Neural progenitor cell (in vitro differentiated cells): ENCODE measurements around the gene NEDD9. TPM values are rescaled to one million over a fixed set of nuclear protein-coding genes. Genes with fewer than 3 reads are reported as not detected.

Experiments
- DNase-seq: peaks from one replicate; pipeline ENCODE4 v3.0.0-alpha.2; 2016; ENCODE audit warnings: low spot score
- H2AFZ ChIP-seq: fragments of 200-600 bp; sonication (generic); replicated peaks from 2 replicates; pipeline ENCODE4 v1.6.1; 2016; ENCODE audit warnings: antibody characterized with exemption
- H3F3A ChIP-seq: fragments of 200-600 bp; sonication (generic); 2 replicates; pipeline ENCODE4 v1.6.1; 2016; ENCODE audit warnings: antibody characterized with exemption, low read depth
- H3K27ac ChIP-seq: fragments of 200-600 bp; sonication (generic); 2 replicates; pipeline ENCODE4 v1.5.1; 2016; ENCODE audit warnings: mild to moderate bottlenecking
- H3K27me3 ChIP-seq: fragments of 200-600 bp; sonication (generic); 2 replicates; pipeline ENCODE4 v1.6.1; 2016; ENCODE audit warnings: mild to moderate bottlenecking, moderate library complexity
- H3K36me3 ChIP-seq: fragments of 200-600 bp; sonication (generic); 2 replicates; pipeline ENCODE4 v1.5.1; 2016
- H3K4me1 ChIP-seq: fragments of 200-600 bp; sonication (generic); 2 replicates; pipeline ENCODE4 v1.6.1; 2016; ENCODE audit warnings: mixed run types
- H3K4me2 ChIP-seq: fragments of 200-600 bp; sonication (generic); 2 replicates; pipeline ENCODE4 v1.6.1; 2016
- H3K4me3 ChIP-seq: fragments of 200-600 bp; sonication (generic); 2 replicates; pipeline ENCODE4 v1.5.1; 2016
- H3K79me2 ChIP-seq: fragments of 200-600 bp; sonication (generic); 2 replicates; pipeline ENCODE4 v1.6.1; 2016; ENCODE audit warnings: low read depth
- H3K9ac ChIP-seq: fragments of 200-600 bp; sonication (generic); 2 replicates; pipeline ENCODE4 v1.6.1; 2016
- H3K9me3 ChIP-seq: fragments of 200-600 bp; sonication (generic); 2 replicates; pipeline ENCODE4 v1.5.1; 2016; ENCODE audit warnings: low read depth
- H4K20me1 ChIP-seq: fragments of 200-600 bp; sonication (generic); 2 replicates; pipeline ENCODE4 v1.6.1; 2016; ENCODE audit warnings: low read depth
- H3K27ac Mint-ChIP-seq: 3 replicates; pipeline ENCODE4 v1.8.0; 2021; ENCODE audit warnings: mixed read lengths
- H3K27me3 Mint-ChIP-seq: 2 replicates; pipeline ENCODE4 v1.8.0; 2022; ENCODE audit warnings: low read depth, mild to moderate bottlenecking, inconsistent platforms, moderate library complexity, mixed read lengths; ENCODE audit not compliant: insufficient read depth
- H3K36me3 Mint-ChIP-seq: 3 replicates; pipeline ENCODE4 v1.8.0; 2021; ENCODE audit warnings: mixed read lengths
- H3K4me1 Mint-ChIP-seq: 3 replicates; pipeline ENCODE4 v1.8.0; 2021; ENCODE audit warnings: mixed read lengths
- H3K4me3 Mint-ChIP-seq: 3 replicates; pipeline ENCODE4 v1.8.0; 2021; ENCODE audit warnings: mild to moderate bottlenecking, moderate library complexity, mixed read lengths
- H3K9me3 Mint-ChIP-seq: 3 replicates; pipeline ENCODE4 v1.8.0; 2020; ENCODE audit warnings: mixed read lengths
- CTCF ChIP-seq: fragments of 200-600 bp; sonication (generic); IDR thresholded peaks from 2 replicates; pipeline ENCODE4 v1.5.1; 2017; ENCODE audit warnings: antibody characterized with exemption, mild to moderate bottlenecking
- EZH2 ChIP-seq: fragments of 200-600 bp; sonication (generic); IDR thresholded peaks from 2 replicates; pipeline ENCODE4 v1.6.1; 2017; ENCODE audit warnings: antibody characterized with exemption, mild to moderate bottlenecking, moderate library complexity
- EZH2phosphoT487 ChIP-seq: fragments of 200-600 bp; sonication (generic); IDR thresholded peaks from 2 replicates; pipeline ENCODE4 v1.6.1; 2017; ENCODE audit warnings: antibody characterized with exemption
- total RNA-seq: library from RNA; depleted of rRNA; stranded (reverse); fragments of >200 nt; gene quantifications from 2 replicates; pipeline ENCODE4 v1.2.3, GENCODE V29; 2015; ENCODE audit warnings: low replicate concordance

The NEDD9 gene
- total RNA-seq, 1 donor from 2014 or later = 4.9 TPM

- peaks cover 46% of the 10 kb centered on the region for H3K4me1 Mint-ChIP-seq
- Histone ChIP-seq H3K4me2 (no peak overlapping the region), H3F3A (no peaks in the 10 kb centered on the region), H3K36me3 (no peaks in the 10 kb centered on the region), H3K27ac (no peak overlapping the region), H3K4me1 (peaks cover 6% of the 10 kb centered on the region), H3K79me2 (no peaks in the 10 kb centered on the region), H3K9me3 (no peaks in the 10 kb centered on the region), H4K20me1 (no peaks in the 10 kb centered on the region), H3K4me3 (no peak overlapping the region), H3K27me3 (no peaks in the 10 kb centered on the region), H3K9ac (no peak overlapping the region), H2AFZ (no peak overlapping the region)
- H3K4me3 Mint-ChIP-seq = no peak overlapping the region
- no peak for DNase-seq
- peaks cover 1% of the 10 kb centered on the region for H3K36me3 Mint-ChIP-seq
- H3K9me3 Mint-ChIP-seq = no peaks in the 10 kb centered on the region
- H3K27me3 Mint-ChIP-seq = peaks cover 11% of the 10 kb centered on the region
- no peak overlapping the region for H3K27ac Mint-ChIP-seq
- TF ChIP-seq EZH2phosphoT487 = no peak
- no peak for TF ChIP-seq CTCF
- TF ChIP-seq EZH2 = no peak
Observed at GRCh38 chr6:11250108-11250507, 17.6 kb upstream of the NEDD9 start.

- Histone ChIP-seq H3K27me3 (no peaks in the 10 kb centered on the region), H3K9ac (no peak overlapping the region), H3K4me3 (no peak overlapping the region), H2AFZ (no peak overlapping the region), H3K36me3 (no peaks in the 10 kb centered on the region), H3K4me2 (no peak overlapping the region), H3K27ac (no peak overlapping the region), H3K9me3 (no peaks in the 10 kb centered on the region), H3K79me2 (no peaks in the 10 kb centered on the region), H3K4me1 (peaks cover 6% of the 10 kb centered on the region), H3F3A (no peaks in the 10 kb centered on the region), H4K20me1 (no peaks in the 10 kb centered on the region)
- Mint-ChIP-seq H3K9me3 (no peaks in the 10 kb centered on the region), H3K36me3 (peaks cover 1% of the 10 kb centered on the region), H3K4me1 (peaks cover 45% of the 10 kb centered on the region), H3K27ac (no peak overlapping the region), H3K4me3 (no peak overlapping the region), H3K27me3 (peaks cover 11% of the 10 kb centered on the region)
- TF ChIP-seq EZH2 (no peak), CTCF (no peak)
- no peak for DNase-seq
Observed at GRCh38 chr6:11248974-11249761, 16.7 kb upstream of the NEDD9 start.

GRCh38 chr6:11246722-11247121 lies 14.3 kb upstream of the NEDD9 start:
- Histone ChIP-seq H3K4me1 (peaks cover 2% of the 10 kb centered on the region), H2AFZ (peak overlapping the region; percentile 97), H3K9ac (no peak overlapping the region), H4K20me1 (no peaks in the 10 kb centered on the region), H3F3A (no peaks in the 10 kb centered on the region), H3K79me2 (no peaks in the 10 kb centered on the region), H3K4me3 (no peak overlapping the region), H3K27ac (no peak overlapping the region), H3K36me3 (no peaks in the 10 kb centered on the region), H3K27me3 (no peaks in the 10 kb centered on the region), H3K9me3 (no peaks in the 10 kb centered on the region), H3K4me2 (no peak overlapping the region)
- H3K4me3 Mint-ChIP-seq = no peak overlapping the region
- TF ChIP-seq EZH2phosphoT487 (no peak), CTCF (no peak), EZH2 (no peak)
- DNase-seq = no peak
- peaks cover 11% of the 10 kb centered on the region for H3K27me3 Mint-ChIP-seq
- peaks cover 38% of the 10 kb centered on the region for H3K4me1 Mint-ChIP-seq
- H3K9me3 Mint-ChIP-seq = peaks cover 2% of the 10 kb centered on the region
- peaks cover 1% of the 10 kb centered on the region for H3K36me3 Mint-ChIP-seq
- no peak overlapping the region for H3K27ac Mint-ChIP-seq
